GM12891 (cell line): ENCODE results near the gene CXXC5.

Source experiments
- PAX5 ChIP-seq: IDR thresholded peaks from 2 replicates; pipeline ENCODE4 v1.6.1; 2011; ENCODE audit warnings: low read length, moderate library complexity, mild to moderate bottlenecking; ENCODE audit not compliant: insufficient read depth, severe bottlenecking
- POLR2A ChIP-seq: IDR thresholded peaks from 2 replicates; pipeline ENCODE4 v1.6.1; 2011; ENCODE audit warnings: low read depth, low read length, control low read depth
- POLR2AphosphoS5 ChIP-seq: IDR thresholded peaks from 2 replicates; pipeline ENCODE4 v1.6.1; 2011; ENCODE audit warnings: low read depth, low read length, control low read depth
- POU2F2 ChIP-seq: IDR thresholded peaks from 2 replicates; pipeline ENCODE4 v1.6.1; 2011; ENCODE audit warnings: low read depth, mild to moderate bottlenecking, control low read depth, low read length, moderate library complexity
- SPI1 ChIP-seq: IDR thresholded peaks from 2 replicates; pipeline ENCODE4 v1.6.1; 2011; ENCODE audit warnings: low read depth, low read length, control low read depth
- TAF1 ChIP-seq: IDR thresholded peaks from 2 replicates; pipeline ENCODE4 v1.6.1; 2011; ENCODE audit warnings: low read depth, low read length, control low read depth

- TF ChIP-seq POLR2AphosphoS5 (no peak), POLR2A (no peak), POU2F2 (no peak), PAX5 (no peak), TAF1 (no peak), SPI1 (no peak)
Observed at GRCh38 chr5:139686356-139686705, 38.2 kb downstream of the CXXC5 start.
